Frontal cortex (tissue), 4 donors: ENCODE results near the gene NPAS2. TPM values are rescaled to one million over a fixed set of nuclear protein-coding genes. Genes with fewer than 3 reads are reported as not detected.

Source experiments
- DNase-seq, 2 donors: peaks; one replicate each; pipeline ENCODE4 v3.0.0; 2012; ENCODE audit warnings: low spot score in 2 of 2
- FAIRE-seq: peaks from 2 replicates; lab custom pipeline; 2012; peaks lifted over from hg19 to GRCh38; lab: Jason Lieb, UNC
- total RNA-seq: library from RNA; depleted of rRNA; stranded (reverse); fragments of >200 nt; gene quantifications from one replicate; pipeline ENCODE4 v1.2.3, GENCODE V29; 2014
- donor health status: control.
- donor health status: control.
- donor health status: control.

Gene NPAS2
- total RNA-seq, 1 donor from 2014 or later: 6.5 TPM

- FAIRE-seq (no peak), DNase-seq (no peak)
Observed at GRCh38 chr2:100995309-100996075, 175.6 kb downstream of the NPAS2 start.

DNA sequence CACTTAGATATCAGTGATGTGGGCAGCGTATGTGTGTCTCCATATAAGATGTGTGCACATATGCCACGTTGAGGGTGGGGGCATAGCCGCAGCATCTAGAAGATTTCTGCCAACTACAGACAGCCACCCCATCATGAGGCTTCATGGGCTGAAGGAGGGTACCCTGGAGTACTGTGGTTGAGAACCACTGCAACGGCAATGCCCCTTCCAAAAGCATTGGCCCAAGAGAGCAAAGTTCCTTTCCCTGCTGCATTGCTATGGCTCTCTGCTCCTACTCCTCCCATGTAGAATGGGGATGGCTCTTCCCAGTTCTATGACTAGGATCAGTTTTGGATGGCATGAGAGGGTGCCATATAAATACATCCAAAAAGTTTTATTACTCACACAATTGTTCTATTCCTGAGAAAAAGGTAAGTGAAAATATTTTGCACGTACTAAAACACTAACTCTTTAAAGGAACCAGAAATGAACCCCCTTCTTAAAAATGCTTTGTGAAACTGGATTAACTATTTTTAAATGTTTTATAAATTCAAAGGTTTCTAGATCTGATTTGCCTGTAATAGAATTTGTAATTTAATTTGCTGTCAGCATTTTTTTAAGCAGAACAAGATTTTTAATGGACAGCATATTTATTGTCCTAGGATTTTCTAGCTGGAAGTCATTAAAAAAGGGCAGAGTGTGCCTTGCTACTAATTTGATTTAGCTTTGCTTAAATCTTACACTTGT lies 177.7 kb downstream of the NPAS2 start:
- DNase-seq (no peak), FAIRE-seq (no peak)

- FAIRE-seq: no peak
Observed at GRCh38 chr2:100998235-100998573, 178.3 kb downstream of the NPAS2 start.

GRCh38 chr2:100999995-101000394 lies 180.1 kb downstream of the NPAS2 start:
- DNase-seq: no peak
- no peak for FAIRE-seq

More at GRCh38 chr2:100998235-100998573, 178.3 kb downstream of the NPAS2 start:
- DNase-seq: no peak

DNA sequence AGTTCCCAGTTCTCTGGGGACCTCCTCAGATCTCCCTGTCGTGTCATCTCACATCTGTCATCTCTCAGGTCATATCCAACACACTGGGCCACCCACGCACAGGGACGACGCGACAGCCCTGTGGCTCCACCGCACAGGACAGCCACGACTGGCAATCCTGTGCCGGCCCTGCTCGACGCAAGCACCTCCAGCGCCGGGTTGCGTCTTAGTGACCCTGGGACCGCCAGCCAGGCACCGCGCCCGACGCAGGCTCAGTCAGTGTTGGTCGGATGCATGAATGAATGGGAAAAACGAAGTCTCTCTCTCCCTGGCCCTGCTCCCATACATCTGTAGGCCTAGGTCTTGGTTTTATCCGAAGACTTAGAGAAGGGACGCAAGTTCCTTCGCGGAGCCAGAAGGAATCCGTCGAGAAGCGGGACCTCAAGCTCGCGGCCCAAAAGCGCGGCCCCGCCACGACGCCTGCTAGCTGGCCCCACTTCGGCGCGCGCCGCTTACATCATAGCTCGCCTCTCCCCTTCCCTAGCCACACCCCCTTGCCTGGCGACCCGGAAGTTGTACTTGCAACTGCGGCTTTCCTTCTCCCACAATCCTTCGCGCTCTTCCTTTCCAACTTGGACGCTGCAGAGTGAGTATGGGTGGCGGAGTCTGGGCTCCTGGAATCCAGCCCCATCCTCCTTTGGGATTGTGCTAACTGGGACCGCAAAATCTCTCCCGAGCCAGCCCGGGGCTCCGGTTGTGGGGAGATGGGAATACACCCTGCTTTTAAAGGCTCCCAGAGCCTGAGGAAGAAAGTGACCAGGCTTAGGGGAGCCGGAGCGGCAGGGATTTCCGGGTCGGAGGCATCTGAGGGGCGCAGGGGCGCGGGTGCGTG lies 182.0 kb downstream of the NPAS2 start, which contains the start of gene RPL31:
TSS of gene RPL31 (plus strand) at position 599 of the 871 bp plus-strand sequence. CDS start 413 bp downstream, outside the sequence.
- peak; percentile 93 to 97 for DNase-seq
- FAIRE-seq: no peak

- DNase-seq (no peak), FAIRE-seq (no peak)
Observed at GRCh38 chr2:101002562-101003277, 182.8 kb downstream of the NPAS2 start.

- FAIRE-seq (no peak), DNase-seq (no peak)
Observed at GRCh38 chr2:101003278-101003775, 183.4 kb downstream of the NPAS2 start.

DNA sequence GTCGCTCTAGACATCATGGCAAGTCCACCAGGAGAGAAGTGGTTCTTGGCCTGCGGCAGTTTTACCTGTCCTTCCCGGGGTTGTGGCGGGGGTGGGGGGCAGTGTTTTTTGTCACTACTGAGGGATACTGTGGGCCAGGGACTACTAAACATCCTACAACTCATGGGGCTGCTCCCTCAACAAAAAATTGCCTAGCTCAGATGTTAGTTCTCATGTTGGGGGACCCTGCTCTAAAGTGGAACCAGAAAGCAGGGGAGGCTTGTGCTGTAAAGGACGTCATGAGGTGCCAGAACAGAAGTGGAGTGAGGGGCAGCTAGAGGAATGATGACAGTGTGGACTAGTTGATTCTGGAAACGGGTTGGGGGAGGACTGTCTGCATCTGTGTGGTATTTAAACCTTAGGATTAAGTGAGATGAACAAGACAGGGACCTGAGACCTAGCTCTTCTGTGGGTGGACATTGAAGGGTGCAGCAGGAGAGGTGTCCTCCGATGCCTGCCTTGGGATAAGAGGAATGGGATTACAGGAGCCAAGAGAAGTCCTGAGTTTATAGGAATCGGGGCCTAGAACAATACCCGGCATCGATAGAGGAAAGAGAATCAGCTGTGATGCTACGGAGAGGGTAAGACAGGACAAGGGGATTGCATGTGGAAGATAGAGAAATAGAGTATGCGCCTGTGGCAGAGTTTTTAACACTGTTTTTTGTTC lies 184.8 kb downstream of the NPAS2 start:
- no peak for DNase-seq
- FAIRE-seq: no peak

GRCh38 chr2:101006065-101006715 lies 186.3 kb downstream of the NPAS2 start:
- FAIRE-seq (no peak), DNase-seq (no peak)

DNA sequence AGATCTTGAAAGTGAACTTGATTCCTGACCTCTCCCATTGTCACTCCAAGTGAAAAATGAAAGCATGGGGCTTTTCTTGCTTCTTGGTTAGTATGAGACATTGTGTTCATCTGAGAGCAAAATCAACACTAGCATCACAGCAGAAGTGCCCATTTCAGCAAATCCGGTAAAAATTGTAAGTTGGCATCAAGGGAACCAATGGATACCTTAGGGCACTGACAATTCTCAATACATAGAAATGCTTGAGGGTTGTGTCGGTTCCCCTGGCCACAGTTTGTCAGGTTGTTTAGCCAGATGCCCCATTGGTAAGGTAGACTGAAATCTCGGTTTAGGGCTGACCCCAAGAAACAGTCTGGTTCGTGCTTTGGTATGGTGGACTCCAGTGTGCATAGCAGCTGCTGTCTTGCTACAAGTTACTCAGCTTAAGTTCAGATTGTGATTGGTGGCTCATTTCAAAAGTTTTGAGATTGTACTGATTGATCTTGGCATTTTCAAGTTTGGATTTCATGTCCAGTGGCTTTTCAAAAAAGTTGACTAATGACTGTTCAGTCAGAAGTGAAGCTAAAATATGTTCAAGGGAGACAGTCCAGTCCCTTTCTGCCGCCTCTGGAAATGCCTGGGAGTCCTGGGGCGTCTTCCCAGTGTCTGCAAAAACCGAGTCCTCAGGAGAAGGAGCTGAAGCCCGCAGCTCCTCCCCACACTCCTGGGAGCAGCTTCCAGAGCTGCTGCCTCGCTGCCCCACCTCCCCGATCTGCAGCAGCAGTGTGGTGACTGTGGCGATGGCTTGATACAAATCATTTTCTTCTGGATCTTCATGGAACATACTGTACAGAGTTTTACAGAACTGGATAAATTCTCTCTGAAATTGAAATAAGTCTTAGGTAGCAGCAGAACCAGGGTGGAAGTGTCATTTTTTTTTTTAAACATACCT lies 187.7 kb downstream of the NPAS2 start:
- no peak for FAIRE-seq
- DNase-seq: no peak

- no peak for DNase-seq
- no peak for FAIRE-seq
Observed at GRCh38 chr2:101011152-101011551, 191.2 kb downstream of the NPAS2 start.

DNA sequence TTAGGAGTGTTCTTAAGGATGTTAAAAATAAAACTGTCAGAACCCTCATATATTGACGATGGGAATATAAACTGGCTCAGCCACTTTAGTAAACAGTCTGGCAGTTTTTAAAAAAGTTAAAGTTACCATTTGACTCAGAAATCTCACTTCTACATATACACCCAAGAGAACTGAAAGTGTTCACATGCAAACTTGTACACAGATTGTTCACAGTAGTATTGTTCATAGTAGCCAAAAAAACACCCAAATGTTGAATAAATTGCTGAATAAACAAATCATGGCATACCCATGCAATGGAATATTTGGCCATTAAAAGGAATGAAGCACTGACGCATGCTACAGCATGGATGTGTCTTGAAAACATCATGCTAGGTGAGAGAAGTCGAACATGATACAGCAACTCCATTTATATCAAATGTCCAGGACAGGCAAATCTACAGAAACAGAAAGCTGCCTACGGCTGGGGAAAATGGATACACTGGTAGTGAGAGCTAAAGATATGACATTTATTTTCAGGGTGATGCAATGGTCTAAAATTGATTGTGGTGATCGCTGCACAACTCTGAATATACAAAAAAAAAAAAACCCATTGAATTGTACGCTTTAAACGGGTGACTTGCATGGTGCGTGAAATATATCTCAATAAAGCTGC lies 192.2 kb downstream of the NPAS2 start:
- FAIRE-seq (no peak), DNase-seq (no peak)

DNA sequence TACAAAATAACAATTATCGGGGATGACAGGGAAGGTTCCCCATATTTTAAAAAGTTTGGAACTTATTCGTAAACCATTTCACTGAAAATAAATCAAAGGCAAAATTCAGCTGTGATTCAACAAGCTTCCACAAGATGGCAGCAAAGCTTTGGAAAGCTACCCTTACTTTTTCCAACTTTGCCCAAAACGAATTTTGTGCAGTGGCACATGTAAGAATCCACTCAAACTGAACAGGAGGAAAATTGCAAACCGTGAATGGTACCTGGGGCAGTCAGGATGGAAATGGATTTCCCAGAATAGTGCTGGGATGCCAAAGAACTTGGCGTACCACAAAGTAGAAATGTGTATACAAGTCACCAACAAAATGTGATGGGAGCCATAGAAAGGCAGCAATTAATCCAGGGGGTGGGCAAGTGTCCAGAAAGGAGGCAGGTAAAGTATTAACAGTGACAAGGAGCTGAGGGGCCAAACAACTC lies 192.8 kb downstream of the NPAS2 start:
- DNase-seq (no peak), FAIRE-seq (no peak)

DNA sequence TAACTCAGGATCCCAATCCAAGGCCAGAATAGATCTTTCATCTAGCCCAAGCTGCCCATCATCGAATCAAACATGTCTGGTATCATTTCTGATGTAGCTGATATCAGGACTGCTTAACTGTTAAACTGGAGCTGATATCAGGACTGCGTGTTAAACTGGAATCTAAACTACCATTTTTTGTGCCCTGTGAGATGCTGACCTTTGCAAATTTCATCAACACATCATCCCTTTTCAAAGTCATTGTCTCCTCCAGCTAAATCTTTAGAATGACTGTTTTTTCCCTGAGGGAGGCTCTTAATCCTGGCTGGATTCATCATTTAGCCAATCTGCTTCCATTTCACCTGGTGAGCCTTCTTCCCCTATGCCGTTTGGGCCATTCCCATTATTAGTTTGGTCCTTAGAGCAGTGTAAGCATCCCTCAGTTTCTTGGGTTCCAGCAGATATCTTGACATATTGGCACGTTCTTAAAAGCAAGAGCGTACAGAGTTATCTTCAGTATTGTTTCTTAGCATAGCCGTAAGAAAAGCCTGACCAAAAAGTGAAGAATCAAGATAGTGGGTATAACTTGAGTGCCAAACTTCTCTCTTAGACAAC lies 194.4 kb downstream of the NPAS2 start:
- DNase-seq: no peak
- no peak for FAIRE-seq

GRCh38 chr2:101017371-101017770 lies 197.4 kb downstream of the NPAS2 start:
- DNase-seq (no peak), FAIRE-seq (no peak)

DNA sequence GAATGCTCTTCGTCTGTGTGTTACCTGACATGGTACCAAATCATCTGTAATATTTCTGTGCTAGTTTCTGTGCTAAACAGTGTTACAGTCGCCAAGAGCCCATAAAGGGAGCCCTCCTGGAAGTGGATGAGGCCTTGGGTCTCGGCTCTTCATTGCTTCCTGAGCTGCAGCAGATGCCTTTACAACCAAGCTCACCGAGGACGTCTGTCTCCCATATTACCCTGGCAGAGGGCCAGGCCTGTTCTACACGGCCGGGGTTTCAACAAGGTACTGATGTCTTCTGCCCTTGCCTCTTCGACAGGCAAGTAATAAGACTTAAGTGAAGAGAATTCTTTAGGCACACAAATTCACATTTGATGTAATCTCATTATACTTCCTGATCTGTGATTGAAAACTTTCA lies 199.0 kb downstream of the NPAS2 start:
- no peak for FAIRE-seq
- no peak for DNase-seq
